Activated B cell treated with CpG ODN at 0.5 μM for 24 hours (primary cell): Measurements from ENCODE around the gene RUFY3. TPM values are rescaled to one million over a fixed set of nuclear protein-coding genes. Genes with fewer than 3 reads are reported as not detected.

ENCODE experiments used
- ATAC-seq: fragments of 200-7000 bp; cut with Tn5 transposase; one replicate; pipeline ENCODE4 v1.10.0; 2021; ENCODE audit warnings: low read depth, mild to moderate bottlenecking, moderate library complexity
- CTCF ChIA-PET: fragments of 350-600 bp; sonication (Branson Sonifier 250); formaldehyde crosslinking; loops from one replicate; lab custom pipeline; 2021; ENCODE audit warnings: antibody characterized with exemption; lab: Charles Lee
- POLR2A ChIA-PET: fragments of 350-600 bp; sonication (Branson Sonifier 250); formaldehyde crosslinking; loops from one replicate; lab custom pipeline; 2021; ENCODE audit warnings: antibody characterized with exemption; lab: Charles Lee
- DNase-seq: peaks from one replicate; pipeline ENCODE4 v3.0.0; 2022
- H3K27ac Mint-ChIP-seq: one replicate; pipeline ENCODE4 v1.8.0; 2020; ENCODE audit warnings: mixed read lengths
- H3K27me3 Mint-ChIP-seq: one replicate; pipeline ENCODE4 v1.8.0; 2021; ENCODE audit warnings: mixed read lengths
- H3K36me3 Mint-ChIP-seq: one replicate; pipeline ENCODE4 v1.8.0; 2021; ENCODE audit warnings: low read depth, mixed read lengths
- H3K4me1 Mint-ChIP-seq: one replicate; pipeline ENCODE4 v1.8.0; 2021; ENCODE audit warnings: mixed read lengths
- H3K4me3 Mint-ChIP-seq: one replicate; pipeline ENCODE4 v1.8.0; 2020; ENCODE audit warnings: mild to moderate bottlenecking, mixed read lengths
- H3K9me3 Mint-ChIP-seq: one replicate; pipeline ENCODE4 v1.8.0; 2020; ENCODE audit warnings: mixed read lengths
- intact Hi-C: fragments of 100-400 bp; cut with micrococcal nuclease; formaldehyde crosslinking; loops from one replicate; pipeline ENCODE4 v1.15.1; 2024
- total RNA-seq: library from RNA; stranded (reverse); gene quantifications from 2 replicates; pipeline ENCODE4 v1.2.3, GENCODE V29; 2022
- TF ChIP-seq, protein P1 (sequence below): fragments of 200-600 bp; IDR thresholded peaks from one replicate; pipeline ENCODE4 v1.8.0; 2022; ENCODE audit warnings: antibody characterized with exemption, mild to moderate bottlenecking

The RUFY3 gene
- total RNA-seq, 1 donor from 2014 or later, result 69.4 TPM

DNA sequence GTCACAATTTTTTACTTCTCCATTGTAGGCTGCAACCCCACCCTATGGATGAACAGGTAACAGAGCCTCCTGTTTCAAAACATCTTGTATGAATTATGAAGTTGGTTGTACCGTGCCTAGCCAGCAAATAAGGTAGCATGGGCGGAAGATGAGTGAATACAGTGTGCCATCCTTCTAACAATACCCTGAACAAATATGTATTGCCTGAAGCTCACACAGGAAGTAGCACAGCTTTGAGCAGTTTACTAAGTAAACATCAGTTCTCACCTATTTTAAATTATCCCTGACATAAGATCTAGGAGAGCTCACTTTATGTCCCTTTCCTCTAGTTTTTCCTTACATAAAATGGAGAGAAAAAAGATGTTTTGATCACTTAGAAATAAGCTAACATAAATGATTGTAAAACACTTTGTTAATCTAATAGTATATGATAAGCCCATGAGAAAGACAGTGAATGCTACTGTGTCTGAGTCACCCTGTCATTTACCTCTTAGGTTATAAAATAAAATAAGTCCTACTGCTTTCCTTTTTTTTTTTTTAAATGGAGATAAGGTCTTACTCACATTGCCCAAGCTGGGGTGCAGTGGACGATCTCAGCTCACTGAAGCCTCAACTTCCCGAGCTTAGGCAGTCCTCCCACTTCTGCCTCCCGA lies 81.3 kb downstream of the RUFY3 start:
- intact Hi-C loops, result no loop called here
- no peak for DNase-seq
- ChIA-PET CTCF (interaction anchor here (1.3 kb wide), 1 partner anchor 207 kb away, joined by 5 read pairs; no protein-coding TSS in a partner anchor), POLR2A (interaction anchor here (0.6 kb wide), 1 partner anchor 154 kb away, joined by 3 read pairs; no protein-coding TSS in a partner anchor)
- no peak for ATAC-seq
- H3K36me3 Mint-ChIP-seq, result peaks cover 28% of the 10 kb centered on the region
- H3K9me3 Mint-ChIP-seq, result no peaks in the 10 kb centered on the region
- H3K4me3 Mint-ChIP-seq, result no peak overlapping the region
- H3K27me3 Mint-ChIP-seq, result no peaks in the 10 kb centered on the region
- TF ChIP-seq, protein P1, sequence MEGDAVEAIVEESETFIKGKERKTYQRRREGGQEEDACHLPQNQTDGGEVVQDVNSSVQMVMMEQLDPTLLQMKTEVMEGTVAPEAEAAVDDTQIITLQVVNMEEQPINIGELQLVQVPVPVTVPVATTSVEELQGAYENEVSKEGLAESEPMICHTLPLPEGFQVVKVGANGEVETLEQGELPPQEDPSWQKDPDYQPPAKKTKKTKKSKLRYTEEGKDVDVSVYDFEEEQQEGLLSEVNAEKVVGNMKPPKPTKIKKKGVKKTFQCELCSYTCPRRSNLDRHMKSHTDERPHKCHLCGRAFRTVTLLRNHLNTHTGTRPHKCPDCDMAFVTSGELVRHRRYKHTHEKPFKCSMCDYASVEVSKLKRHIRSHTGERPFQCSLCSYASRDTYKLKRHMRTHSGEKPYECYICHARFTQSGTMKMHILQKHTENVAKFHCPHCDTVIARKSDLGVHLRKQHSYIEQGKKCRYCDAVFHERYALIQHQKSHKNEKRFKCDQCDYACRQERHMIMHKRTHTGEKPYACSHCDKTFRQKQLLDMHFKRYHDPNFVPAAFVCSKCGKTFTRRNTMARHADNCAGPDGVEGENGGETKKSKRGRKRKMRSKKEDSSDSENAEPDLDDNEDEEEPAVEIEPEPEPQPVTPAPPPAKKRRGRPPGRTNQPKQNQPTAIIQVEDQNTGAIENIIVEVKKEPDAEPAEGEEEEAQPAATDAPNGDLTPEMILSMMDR, result no peak
- no peaks in the 10 kb centered on the region for H3K4me1 Mint-ChIP-seq
- H3K27ac Mint-ChIP-seq, result no peak overlapping the region

DNA sequence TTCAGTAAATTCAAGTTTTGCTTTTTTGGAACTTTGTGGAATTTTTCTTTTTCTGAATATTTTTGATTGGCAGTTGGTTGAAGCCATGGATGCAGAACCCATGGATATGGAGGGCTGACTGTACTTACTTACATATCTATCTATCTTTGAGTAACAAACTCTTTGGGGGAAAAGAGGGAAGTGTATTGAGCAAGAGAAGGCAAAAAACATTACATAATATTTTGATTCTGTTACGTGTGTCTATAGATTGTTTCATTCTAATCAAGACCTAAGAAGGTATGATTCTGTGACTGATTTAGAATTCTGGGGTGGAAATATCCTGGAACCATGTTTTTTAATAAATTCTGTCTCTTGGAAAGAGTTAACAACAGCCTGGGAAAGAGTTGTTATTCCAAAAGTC lies 86.4 kb downstream of the RUFY3 start:
- Mint-ChIP-seq H3K27me3 (no peaks in the 10 kb centered on the region), H3K36me3 (peaks cover 24% of the 10 kb centered on the region), H3K27ac (no peak overlapping the region), H3K4me1 (no peaks in the 10 kb centered on the region), H3K9me3 (no peaks in the 10 kb centered on the region), H3K4me3 (no peak overlapping the region)
- TF ChIP-seq, protein P1, result no peak
- no peak for ATAC-seq
- no peak for DNase-seq
- ChIA-PET CTCF (no interaction called here), POLR2A (no interaction called here)
- intact Hi-C loops, result no loop called here

DNA sequence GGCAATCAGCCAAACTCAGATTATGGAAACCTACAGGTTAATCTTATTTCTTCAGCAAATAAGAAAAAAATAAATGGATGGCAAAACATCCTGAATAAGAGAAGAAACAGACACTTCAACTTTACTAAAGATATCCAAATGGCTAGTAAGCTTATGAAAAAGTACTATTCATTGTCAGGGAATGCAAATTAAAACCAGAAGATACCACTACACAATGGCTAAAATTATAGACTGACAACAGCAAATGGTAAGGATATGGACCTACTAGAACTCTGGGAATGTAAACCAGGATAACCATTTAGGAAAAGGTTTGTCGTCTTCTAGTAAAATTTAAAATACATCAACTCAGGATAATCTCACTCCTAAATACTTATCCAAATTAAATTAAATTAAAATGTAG lies 93.6 kb downstream of the RUFY3 start:
- ChIA-PET CTCF (no interaction called here), POLR2A (interaction anchor here (0.6 kb wide), 2 partner anchors 61 to 120 kb away, joined by 3 to 4 read pairs; no protein-coding TSS in a partner anchor)
- DNase-seq, result no peak
- Mint-ChIP-seq H3K27me3 (no peaks in the 10 kb centered on the region), H3K27ac (no peak overlapping the region), H3K4me1 (peaks cover 10% of the 10 kb centered on the region), H3K36me3 (peaks cover 26% of the 10 kb centered on the region), H3K9me3 (no peaks in the 10 kb centered on the region), H3K4me3 (no peak overlapping the region)
- TF ChIP-seq, protein P1, result no peak
- intact Hi-C loops, result loop anchor here (5.0 kb wide), 1 partner anchor 163 kb away; no protein-coding TSS in a partner anchor
- ATAC-seq, result no peak

DNA sequence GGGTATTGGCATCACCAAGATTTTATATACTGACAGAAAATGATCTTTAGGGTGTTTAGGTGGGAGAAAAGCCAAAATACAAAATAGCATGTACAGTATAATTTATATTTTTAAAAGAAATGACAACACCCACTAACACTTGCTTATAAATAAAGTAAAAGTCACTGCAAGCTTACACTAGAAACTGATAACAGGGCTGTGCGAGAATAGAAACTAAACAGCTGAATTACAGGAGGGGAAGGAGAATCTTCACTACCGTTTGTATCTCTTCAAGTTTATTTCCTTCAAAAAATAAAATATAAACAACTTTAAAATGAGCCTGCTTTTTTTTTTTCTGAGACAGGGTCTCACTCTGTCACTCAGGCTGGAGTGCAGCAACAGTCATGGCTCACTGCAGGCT lies 95.1 kb downstream of the RUFY3 start:
- ATAC-seq (no peak), DNase-seq (no peak)
- TF ChIP-seq, protein P1, result no peak
- intact Hi-C loops, result loop anchor here (5.0 kb wide), 1 partner anchor 165 kb away; no protein-coding TSS in a partner anchor
- ChIA-PET POLR2A (interaction anchor here (0.5 to 0.7 kb wide), 3 partner anchors 16 to 190 kb away, joined by 3 to 9 read pairs (median 3); no protein-coding TSS in a partner anchor), CTCF (no interaction called here)
- Mint-ChIP-seq H3K4me1 (peaks cover 10% of the 10 kb centered on the region), H3K27ac (no peak overlapping the region), H3K9me3 (no peaks in the 10 kb centered on the region), H3K4me3 (no peak overlapping the region), H3K36me3 (peaks cover 35% of the 10 kb centered on the region), H3K27me3 (no peaks in the 10 kb centered on the region)

DNA sequence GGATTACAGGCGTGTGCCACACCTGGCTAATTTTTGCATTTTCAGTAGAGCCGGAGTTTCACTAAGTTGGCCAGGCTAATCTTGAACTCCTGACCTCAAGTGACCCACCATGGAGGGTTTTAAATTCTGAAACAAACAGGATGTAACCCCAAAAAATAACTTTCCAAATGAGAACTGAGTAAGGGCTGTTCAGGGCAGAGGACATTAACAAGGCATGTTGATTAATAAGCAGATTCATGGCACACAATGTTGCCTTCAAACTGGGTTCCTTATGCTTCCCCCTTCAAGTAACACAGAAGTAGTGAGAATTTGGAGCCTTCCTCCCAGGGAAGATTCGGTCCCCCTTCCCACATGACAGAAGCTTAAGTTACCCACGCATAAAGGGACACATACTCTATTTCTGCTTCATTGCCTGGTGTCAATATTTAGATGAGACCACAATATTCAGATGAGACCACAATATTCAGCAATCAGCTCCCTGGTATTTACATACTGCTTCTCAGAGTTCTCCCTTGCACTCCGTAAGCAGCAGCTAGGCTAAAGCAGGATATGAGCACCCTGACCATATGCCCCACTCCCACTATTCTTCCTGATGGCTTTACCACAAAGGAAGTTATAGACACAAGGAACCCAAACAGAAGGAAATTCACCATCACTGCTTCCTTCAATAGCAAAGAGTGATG lies 96.5 kb downstream of the RUFY3 start:
- Mint-ChIP-seq H3K4me3 (no peak overlapping the region), H3K9me3 (no peaks in the 10 kb centered on the region), H3K27me3 (no peaks in the 10 kb centered on the region), H3K4me1 (peaks cover 10% of the 10 kb centered on the region), H3K36me3 (peaks cover 42% of the 10 kb centered on the region), H3K27ac (no peak overlapping the region)
- intact Hi-C loops, result loop anchor here (5.0 kb wide), 1 partner anchor 166 kb away; no protein-coding TSS in a partner anchor
- ATAC-seq (peak; percentile 49), DNase-seq (no peak)
- TF ChIP-seq, protein P1, result no peak
- POLR2A ChIA-PET, result no interaction called here
- CTCF ChIA-PET, result interaction anchor here (1.1 kb wide), 1 partner anchor 18 kb away, joined by 4 read pairs; no protein-coding TSS in a partner anchor
